Measurements from ENCODE around the gene TANGO6.
"Not testable (repeated sequence)": the region's sequence is repeated elsewhere in the genome, so short reads cannot be mapped to it uniquely, and the experiment has no call there.

DNA sequence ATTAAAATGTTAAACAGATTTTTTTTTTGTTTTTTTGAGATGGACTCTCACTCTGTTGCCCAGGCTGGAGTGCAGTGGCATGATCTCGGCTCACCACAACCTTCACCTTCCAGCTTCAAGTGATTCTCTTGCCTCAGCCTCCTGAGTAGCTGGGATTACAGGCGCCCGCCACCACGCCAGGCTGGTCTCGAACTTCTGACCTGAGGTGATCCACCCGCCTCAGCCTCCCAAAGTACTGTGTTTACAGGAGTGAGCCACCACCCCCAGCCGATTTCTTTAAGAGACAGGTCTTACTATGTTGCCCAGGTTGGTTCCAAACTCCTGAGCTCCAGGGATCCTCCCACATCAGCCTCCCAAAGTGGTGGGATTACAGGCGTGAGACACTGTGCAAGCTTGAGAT lies 281.1 kb downstream of the TANGO6 start:
- not testable (repeated sequence) for TF ChIP-seq EZH2 (IDR thresholded peaks at IDR 0.05; ENCODE audit: borderline replicate concordance, low read depth, low read length, severe bottlenecking)
- TF ChIP-seq, protein P1, sequence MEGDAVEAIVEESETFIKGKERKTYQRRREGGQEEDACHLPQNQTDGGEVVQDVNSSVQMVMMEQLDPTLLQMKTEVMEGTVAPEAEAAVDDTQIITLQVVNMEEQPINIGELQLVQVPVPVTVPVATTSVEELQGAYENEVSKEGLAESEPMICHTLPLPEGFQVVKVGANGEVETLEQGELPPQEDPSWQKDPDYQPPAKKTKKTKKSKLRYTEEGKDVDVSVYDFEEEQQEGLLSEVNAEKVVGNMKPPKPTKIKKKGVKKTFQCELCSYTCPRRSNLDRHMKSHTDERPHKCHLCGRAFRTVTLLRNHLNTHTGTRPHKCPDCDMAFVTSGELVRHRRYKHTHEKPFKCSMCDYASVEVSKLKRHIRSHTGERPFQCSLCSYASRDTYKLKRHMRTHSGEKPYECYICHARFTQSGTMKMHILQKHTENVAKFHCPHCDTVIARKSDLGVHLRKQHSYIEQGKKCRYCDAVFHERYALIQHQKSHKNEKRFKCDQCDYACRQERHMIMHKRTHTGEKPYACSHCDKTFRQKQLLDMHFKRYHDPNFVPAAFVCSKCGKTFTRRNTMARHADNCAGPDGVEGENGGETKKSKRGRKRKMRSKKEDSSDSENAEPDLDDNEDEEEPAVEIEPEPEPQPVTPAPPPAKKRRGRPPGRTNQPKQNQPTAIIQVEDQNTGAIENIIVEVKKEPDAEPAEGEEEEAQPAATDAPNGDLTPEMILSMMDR (IDR thresholded peaks at IDR 0.05; ENCODE audit: borderline replicate concordance, extremely low read depth, low read length, poor library complexity, severe bottlenecking) = not testable (repeated sequence)

Measured in DND-41 (cell line).